OCI-LY3 (cell line): Measurements from ENCODE around the gene ZNF436.

Experiments
- CTCF ChIP-seq: fragments of 200-600, 300-600 bp; sonication (generic); IDR thresholded peaks from 2 replicates; pipeline ENCODE4 v1.5.1; 2014; ENCODE audit warnings: antibody characterized with exemption, low read length, low read depth
- EZH2phosphoT487 ChIP-seq: fragments of 200-600 bp; shearing (Covaris generic); IDR thresholded peaks from 2 replicates; pipeline ENCODE4 v1.6.1; 2018; ENCODE audit warnings: antibody characterized with exemption, mixed run types, low read depth

- TF ChIP-seq CTCF = no peak
- TF ChIP-seq EZH2phosphoT487 = no peak
Measured at GRCh38 chr1:23395154-23395724, 25.6 kb upstream of the ZNF436 start.
